Measurements from ENCODE around the gene HTR2C. TPM values are rescaled to one million over a fixed set of nuclear protein-coding genes. Genes with fewer than 3 reads are reported as not detected.

The HTR2C gene
- polyA plus RNA-seq, 1 donor from 2014 or later: 8.6 TPM

DNA sequence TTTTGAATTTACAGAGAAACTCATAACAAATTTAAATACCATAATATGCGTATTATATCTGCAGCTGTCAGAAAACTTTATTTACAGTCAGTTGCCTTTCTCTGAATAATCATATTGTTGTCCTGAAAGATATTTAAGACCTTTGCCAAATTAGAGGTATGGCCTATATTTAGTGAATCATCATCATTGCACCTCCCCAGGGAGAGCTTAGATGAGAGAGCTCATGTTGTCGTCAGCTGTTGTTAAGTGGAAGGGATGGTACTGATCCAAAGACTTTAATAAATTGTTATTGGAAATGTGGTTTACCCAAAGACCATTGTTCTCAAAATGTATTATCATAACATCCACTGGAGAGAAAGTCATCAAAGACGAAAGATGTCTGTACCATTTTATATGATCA, 128.6 kb downstream of the HTR2C start:
- Histone ChIP-seq H3K4me3 (ENCODE audit: low read length) (no peak overlapping the region), H3K27me3 (ENCODE audit: insufficient read depth, low read depth, low read length) (no peaks in the 10 kb centered on the region), H3K9me3 (ENCODE audit: low read length) (no peaks in the 10 kb centered on the region), H3K9ac (ENCODE audit: low read length) (no peak overlapping the region), H3K79me2 (replicated peaks; ENCODE audit: insufficient read depth, low read length) (no peaks in the 10 kb centered on the region), H3K4me2 (ENCODE audit: low read length) (no peak overlapping the region), H3K36me3 (ENCODE audit: insufficient read depth, low read length) (no peaks in the 10 kb centered on the region), H2AFZ (ENCODE audit: low read depth, low read length) (no peak overlapping the region), H3K9me2 (ENCODE audit: insufficient read depth, low read length) (no peaks in the 10 kb centered on the region), H4K20me1 (ENCODE audit: insufficient read depth) (no peaks in the 10 kb centered on the region), H3F3A (ENCODE audit: insufficient read depth, low read length, poor library complexity, severe bottlenecking) (no peaks in the 10 kb centered on the region), H3K27ac (ENCODE audit: low read length) (no peak overlapping the region)
- TF ChIP-seq, protein P1, sequence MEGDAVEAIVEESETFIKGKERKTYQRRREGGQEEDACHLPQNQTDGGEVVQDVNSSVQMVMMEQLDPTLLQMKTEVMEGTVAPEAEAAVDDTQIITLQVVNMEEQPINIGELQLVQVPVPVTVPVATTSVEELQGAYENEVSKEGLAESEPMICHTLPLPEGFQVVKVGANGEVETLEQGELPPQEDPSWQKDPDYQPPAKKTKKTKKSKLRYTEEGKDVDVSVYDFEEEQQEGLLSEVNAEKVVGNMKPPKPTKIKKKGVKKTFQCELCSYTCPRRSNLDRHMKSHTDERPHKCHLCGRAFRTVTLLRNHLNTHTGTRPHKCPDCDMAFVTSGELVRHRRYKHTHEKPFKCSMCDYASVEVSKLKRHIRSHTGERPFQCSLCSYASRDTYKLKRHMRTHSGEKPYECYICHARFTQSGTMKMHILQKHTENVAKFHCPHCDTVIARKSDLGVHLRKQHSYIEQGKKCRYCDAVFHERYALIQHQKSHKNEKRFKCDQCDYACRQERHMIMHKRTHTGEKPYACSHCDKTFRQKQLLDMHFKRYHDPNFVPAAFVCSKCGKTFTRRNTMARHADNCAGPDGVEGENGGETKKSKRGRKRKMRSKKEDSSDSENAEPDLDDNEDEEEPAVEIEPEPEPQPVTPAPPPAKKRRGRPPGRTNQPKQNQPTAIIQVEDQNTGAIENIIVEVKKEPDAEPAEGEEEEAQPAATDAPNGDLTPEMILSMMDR (IDR thresholded peaks at IDR 0.05; ENCODE audit: poor library complexity, severe bottlenecking): no peak
- TF ChIP-seq SMC3 (conservative IDR thresholded peaks at IDR 0.05; ENCODE audit: poor library complexity) (no peak), POLR2AphosphoS5 (IDR thresholded peaks at IDR 0.05) (no peak), MXI1 (conservative IDR thresholded peaks at IDR 0.05; ENCODE audit: poor library complexity, severe bottlenecking) (no peak), RAD21 (conservative IDR thresholded peaks at IDR 0.05) (no peak), EZH2 (IDR thresholded peaks at IDR 0.05; ENCODE audit: borderline replicate concordance, insufficient read depth, low read length, poor library complexity, severe bottlenecking) (no peak), EP300 (conservative IDR thresholded peaks at IDR 0.05; ENCODE audit: poor library complexity, severe bottlenecking) (no peak)
- TF ChIP-seq, protein P2, sequence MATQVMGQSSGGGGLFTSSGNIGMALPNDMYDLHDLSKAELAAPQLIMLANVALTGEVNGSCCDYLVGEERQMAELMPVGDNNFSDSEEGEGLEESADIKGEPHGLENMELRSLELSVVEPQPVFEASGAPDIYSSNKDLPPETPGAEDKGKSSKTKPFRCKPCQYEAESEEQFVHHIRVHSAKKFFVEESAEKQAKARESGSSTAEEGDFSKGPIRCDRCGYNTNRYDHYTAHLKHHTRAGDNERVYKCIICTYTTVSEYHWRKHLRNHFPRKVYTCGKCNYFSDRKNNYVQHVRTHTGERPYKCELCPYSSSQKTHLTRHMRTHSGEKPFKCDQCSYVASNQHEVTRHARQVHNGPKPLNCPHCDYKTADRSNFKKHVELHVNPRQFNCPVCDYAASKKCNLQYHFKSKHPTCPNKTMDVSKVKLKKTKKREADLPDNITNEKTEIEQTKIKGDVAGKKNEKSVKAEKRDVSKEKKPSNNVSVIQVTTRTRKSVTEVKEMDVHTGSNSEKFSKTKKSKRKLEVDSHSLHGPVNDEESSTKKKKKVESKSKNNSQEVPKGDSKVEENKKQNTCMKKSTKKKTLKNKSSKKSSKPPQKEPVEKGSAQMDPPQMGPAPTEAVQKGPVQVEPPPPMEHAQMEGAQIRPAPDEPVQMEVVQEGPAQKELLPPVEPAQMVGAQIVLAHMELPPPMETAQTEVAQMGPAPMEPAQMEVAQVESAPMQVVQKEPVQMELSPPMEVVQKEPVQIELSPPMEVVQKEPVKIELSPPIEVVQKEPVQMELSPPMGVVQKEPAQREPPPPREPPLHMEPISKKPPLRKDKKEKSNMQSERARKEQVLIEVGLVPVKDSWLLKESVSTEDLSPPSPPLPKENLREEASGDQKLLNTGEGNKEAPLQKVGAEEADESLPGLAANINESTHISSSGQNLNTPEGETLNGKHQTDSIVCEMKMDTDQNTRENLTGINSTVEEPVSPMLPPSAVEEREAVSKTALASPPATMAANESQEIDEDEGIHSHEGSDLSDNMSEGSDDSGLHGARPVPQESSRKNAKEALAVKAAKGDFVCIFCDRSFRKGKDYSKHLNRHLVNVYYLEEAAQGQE (IDR thresholded peaks at IDR 0.05; ENCODE audit: borderline replicate concordance): no peak

DNA sequence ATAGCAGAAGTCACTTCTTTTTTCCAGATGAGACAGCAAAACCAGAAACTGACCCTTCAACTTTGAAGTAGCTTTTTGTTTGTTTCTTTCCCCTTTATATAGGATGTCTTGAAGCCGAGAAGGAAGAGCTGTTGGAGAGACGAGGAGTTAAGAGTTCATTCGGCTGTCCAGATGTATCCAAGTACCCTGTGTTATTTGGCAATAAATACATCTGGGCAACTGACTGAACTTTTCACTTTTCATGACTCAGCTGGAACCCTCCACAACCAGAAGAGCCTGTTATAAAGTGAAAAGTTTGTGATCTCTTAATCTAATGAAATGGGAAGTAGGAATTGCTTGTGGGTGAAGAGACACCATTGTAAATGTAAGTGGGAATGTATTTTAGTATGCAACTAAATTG, 131.2 kb downstream of the HTR2C start:
- Histone ChIP-seq H3K79me2 (replicated peaks; ENCODE audit: insufficient read depth, low read length) (no peaks in the 10 kb centered on the region), H4K20me1 (ENCODE audit: insufficient read depth) (no peaks in the 10 kb centered on the region), H3K9me3 (ENCODE audit: low read length) (no peaks in the 10 kb centered on the region), H3K27ac (ENCODE audit: low read length) (no peak overlapping the region), H2AFZ (ENCODE audit: low read depth, low read length) (no peak overlapping the region), H3F3A (ENCODE audit: insufficient read depth, low read length, poor library complexity, severe bottlenecking) (no peaks in the 10 kb centered on the region), H3K27me3 (ENCODE audit: insufficient read depth, low read depth, low read length) (no peaks in the 10 kb centered on the region), H3K4me3 (ENCODE audit: low read length) (no peak overlapping the region), H3K36me3 (ENCODE audit: insufficient read depth, low read length) (no peaks in the 10 kb centered on the region), H3K9ac (ENCODE audit: low read length) (no peak overlapping the region), H3K4me2 (ENCODE audit: low read length) (no peak overlapping the region), H3K9me2 (ENCODE audit: insufficient read depth, low read length) (no peaks in the 10 kb centered on the region)
- TF ChIP-seq, protein P1 (IDR thresholded peaks at IDR 0.05; ENCODE audit: poor library complexity, severe bottlenecking): no peak
- no peak for TF ChIP-seq RAD21 (conservative IDR thresholded peaks at IDR 0.05)
- no peak for TF ChIP-seq MXI1 (conservative IDR thresholded peaks at IDR 0.05; ENCODE audit: poor library complexity, severe bottlenecking)
- TF ChIP-seq EZH2 (IDR thresholded peaks at IDR 0.05; ENCODE audit: borderline replicate concordance, insufficient read depth, low read length, poor library complexity, severe bottlenecking): no peak
- no peak for TF ChIP-seq TAF1 (IDR thresholded peaks at IDR 0.05; ENCODE audit: low read depth)
- TF ChIP-seq POLR2AphosphoS5 (IDR thresholded peaks at IDR 0.05): no peak
- no peak for TF ChIP-seq SMC3 (conservative IDR thresholded peaks at IDR 0.05; ENCODE audit: poor library complexity)
- TF ChIP-seq EP300 (conservative IDR thresholded peaks at IDR 0.05; ENCODE audit: poor library complexity, severe bottlenecking): no peak
- TF ChIP-seq, protein P2 (IDR thresholded peaks at IDR 0.05; ENCODE audit: borderline replicate concordance): no peak

Data from neural cell (in vitro differentiated cells).